HG03460 (cell line): ENCODE data around the gene TSPAN9.

Experiments
- ATAC-seq: cut with Tn5 transposase; IDR thresholded peaks from one replicate; pipeline ENCODE4 v1.9.1; 2021; ENCODE audit not compliant: unreplicated experiment

Gene TSPAN9

GRCh38 chr12:3326850-3327780 lies 249.9 kb downstream of the TSPAN9 start:
- ATAC-seq = no peak

- no peak for ATAC-seq
Measured at GRCh38 chr12:3328081-3328480, 250.9 kb downstream of the TSPAN9 start.

- no peak for ATAC-seq
Measured at GRCh38 chr12:3328571-3328970, 251.4 kb downstream of the TSPAN9 start.

- no peak for ATAC-seq
Measured at GRCh38 chr12:3329361-3329760, 252.2 kb downstream of the TSPAN9 start.

- ATAC-seq = no peak
Measured at GRCh38 chr12:3330976-3331510, 253.9 kb downstream of the TSPAN9 start.

GRCh38 chr12:3332188-3332587 lies 255.0 kb downstream of the TSPAN9 start:
- no peak for ATAC-seq

GRCh38 chr12:3333583-3333982 lies 256.4 kb downstream of the TSPAN9 start:
- ATAC-seq = no peak

GRCh38 chr12:3333991-3334391 lies 256.8 kb downstream of the TSPAN9 start:
- no peak for ATAC-seq

- ATAC-seq = no peak
Measured at GRCh38 chr12:3335078-3335487, 257.9 kb downstream of the TSPAN9 start.
